TTC549 (cell line): ENCODE data around the gene METTL13.

Experiments
- FAIRE-seq: peaks from 2 replicates; lab custom pipeline; 2012; peaks lifted over from hg19 to GRCh38; lab: Jason Lieb, UNC

Gene METTL13, protein sequence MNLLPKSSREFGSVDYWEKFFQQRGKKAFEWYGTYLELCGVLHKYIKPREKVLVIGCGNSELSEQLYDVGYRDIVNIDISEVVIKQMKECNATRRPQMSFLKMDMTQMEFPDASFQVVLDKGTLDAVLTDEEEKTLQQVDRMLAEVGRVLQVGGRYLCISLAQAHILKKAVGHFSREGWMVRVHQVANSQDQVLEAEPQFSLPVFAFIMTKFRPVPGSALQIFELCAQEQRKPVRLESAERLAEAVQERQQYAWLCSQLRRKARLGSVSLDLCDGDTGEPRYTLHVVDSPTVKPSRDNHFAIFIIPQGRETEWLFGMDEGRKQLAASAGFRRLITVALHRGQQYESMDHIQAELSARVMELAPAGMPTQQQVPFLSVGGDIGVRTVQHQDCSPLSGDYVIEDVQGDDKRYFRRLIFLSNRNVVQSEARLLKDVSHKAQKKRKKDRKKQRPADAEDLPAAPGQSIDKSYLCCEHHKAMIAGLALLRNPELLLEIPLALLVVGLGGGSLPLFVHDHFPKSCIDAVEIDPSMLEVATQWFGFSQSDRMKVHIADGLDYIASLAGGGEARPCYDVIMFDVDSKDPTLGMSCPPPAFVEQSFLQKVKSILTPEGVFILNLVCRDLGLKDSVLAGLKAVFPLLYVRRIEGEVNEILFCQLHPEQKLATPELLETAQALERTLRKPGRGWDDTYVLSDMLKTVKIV

DNA sequence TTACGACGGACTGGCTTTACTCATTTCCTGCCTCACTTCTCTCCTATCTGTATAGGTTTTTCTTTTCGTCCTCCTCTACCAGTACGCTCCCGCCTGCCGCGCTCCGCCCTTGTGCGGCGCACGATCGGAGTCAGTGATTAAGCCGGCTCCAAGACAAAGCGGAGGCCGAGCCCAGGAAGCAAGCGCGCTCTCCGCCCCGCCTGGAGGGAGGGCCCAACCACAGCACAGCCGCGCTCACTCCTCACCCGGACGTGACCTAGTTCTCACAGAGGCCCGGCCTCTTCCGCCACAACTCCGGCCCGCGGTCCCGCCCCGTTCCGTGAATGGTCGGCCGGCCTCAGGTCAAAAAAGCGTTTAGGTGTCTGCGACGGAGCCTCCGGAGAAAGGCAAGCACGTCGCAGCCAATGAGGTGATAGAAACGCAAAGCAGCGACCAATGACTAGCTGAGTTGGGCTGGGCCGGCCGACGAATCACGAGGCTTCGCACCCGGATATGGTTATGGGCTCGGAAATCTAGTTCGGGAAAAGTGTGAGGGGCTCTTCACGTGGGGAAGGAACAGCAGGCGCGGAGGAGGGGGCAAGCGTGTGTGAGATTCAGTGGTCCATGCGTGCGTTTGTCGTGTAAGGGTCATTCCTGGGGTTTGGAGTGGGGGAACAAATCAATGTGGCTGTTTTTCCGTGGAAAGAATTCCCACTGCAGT is at the start of gene METTL13:
Gene METTL13, plus strand, starts transcription at position 485 of the 700 bp plus-strand sequence. CDS start 308 bp downstream, outside the sequence.
- peak; percentile 99 for FAIRE-seq

DNA sequence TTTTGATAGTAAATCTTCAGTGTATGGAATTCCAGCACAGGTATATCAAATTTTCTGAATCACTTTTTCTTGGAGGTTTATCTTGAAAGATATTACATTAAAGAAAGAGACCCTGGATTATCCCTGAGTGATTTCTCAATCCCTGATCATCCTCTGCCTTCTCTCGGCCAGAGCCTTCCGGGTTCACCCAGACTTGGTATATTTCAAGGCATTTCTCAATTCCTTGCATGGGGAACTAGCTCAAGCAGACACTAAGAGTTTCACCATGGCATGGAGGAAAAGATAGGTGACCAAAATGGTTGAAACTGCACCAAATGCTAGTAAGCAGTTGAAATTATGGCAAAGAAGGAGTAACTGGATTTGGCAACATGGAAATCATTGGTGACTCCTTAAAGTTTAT is 45.3 kb upstream of the METTL13 start:
- FAIRE-seq, result no peak

DNA sequence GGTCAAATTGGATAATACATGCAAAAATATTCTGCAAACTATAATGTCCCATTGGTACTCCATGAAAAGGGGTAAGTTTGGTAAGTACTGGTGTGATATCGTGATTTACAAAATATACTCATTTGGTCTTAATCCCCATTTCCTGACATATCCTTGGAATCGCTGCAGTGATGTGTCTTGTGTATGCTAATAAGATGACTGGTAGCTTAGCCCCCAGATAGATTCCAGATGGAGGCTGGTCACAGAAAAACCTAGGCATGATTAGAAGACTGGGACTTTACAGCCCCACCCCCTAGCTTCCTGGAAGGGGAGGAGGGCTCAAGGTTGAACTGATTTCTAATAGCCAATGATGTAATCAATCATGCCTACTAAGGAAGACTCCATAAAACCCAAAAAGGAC is 42.5 kb upstream of the METTL13 start:
- FAIRE-seq, result no peak

DNA sequence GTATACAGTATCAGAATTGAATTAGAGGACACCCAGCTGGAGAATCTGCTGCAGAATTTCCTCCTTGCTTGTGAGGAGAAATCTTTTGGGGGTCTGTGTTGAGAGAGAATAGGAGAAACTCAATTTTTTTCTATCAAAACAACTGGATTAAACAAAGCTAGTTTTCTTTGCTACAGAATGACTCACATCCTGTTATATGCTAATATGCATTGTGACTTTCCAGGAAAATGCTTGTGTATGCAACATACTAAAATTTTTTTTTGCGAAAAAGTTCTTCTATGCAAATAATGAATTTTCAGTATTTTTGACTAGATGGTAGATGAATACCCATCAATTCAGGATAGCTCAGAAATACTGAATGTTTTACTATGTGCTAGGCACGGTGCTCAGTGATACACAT is 41.8 kb upstream of the METTL13 start:
- peak; percentile 17 for FAIRE-seq

DNA sequence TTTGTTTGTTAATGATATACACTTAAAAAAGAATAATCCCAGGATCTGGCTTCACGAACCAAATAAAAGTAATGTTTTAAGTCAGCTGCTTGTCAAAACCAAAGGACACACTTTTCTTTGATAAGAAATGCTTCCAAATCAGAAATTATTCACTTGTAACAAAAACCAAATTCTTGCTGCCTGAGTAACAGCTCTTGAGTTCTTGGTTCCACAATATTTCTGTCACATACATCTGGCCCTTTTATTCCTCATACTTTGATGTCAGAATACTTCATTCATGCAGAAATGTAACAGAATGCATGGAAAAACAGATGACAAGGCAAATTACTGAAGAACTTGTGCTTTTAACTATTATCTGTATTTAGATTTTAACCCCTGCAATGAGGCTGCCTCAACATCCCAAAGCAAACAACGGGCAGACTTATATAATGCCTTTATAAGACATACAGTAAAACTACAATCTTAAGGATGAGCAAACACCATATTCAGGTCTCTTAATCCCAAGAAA is 41.0 kb upstream of the METTL13 start:
- peak; percentile 92 for FAIRE-seq

DNA sequence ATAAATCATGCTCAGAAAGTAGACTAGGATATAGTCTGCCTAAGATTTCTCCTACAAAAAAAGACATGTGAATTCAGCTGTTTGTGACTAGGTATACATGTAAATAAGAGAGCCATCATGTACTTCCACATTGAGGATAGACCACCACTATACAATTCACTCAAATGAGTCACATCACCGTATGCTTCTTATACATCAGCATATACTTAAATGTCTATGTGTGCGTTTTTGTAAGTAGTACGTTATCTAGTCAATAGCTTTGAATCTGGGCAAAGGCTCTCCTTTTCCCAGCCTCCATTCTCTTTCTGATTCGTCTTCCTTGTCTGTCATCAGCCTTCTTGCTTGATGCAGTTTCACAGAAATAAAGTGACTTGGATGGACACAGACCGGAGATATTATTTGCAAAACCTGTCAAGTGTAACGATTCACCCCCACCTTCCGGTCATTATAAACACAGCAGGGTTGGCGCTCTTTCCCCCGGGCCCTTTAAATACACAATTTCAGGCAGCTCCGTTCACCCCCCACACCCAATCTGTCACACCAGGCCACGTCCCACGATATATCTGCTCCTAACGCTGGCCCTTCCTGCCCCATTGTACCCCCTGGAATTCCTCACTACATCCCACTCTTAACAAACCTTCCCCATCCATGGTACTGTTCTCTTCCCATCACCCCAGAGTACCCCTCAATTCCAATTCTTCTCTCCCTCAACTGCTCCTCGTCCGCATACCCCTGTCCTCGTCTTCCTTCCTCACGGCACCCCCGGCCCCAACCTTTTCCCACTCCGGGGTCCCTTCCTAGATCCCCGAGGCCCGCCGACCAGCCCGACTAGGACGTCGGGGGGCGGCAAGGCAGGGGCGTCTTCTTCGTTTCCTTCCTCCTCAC is 40.2 kb upstream of the METTL13 start:
- no peak for FAIRE-seq

DNA sequence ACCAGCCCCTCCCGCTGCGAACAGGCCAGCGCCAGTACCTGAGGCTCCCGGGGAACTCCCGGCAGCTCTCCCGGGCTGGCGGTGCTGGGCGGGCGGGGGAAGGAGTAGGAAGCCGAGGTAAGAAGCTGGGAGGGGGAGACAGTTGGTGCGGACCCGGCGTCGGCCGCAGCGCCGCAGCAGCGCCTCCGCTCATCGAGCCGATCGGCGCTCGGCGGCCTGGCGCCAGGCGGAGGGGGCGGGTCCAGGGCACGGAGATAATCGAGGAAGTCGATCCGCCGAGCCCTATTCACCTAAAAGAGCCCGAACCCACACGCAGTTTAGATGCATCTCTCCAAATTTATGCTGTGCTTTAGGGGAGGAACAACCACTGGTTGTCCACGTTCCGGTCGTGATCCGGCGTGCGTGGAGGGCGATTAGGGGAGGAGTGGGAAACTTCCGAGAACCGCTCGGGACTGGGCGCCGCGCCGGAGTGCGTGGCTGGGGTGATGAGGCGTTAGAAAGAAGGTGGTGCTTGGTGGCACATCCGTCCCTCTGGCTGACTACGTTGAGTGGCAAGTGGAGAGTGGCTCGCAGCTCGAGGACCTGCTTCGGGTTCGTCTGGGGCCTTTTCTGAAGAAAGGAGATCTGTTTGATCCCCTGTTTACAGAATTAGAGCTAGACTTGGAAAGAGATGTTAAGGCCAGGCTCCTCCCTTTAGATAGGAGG is 39.4 kb upstream of the METTL13 start, which contains the start of gene VAMP4:
Gene VAMP4, minus strand, starts transcription at position 194 of the 705 bp plus-strand sequence. CDS start 3,651 bp downstream, outside the sequence.
- no peak for FAIRE-seq

DNA sequence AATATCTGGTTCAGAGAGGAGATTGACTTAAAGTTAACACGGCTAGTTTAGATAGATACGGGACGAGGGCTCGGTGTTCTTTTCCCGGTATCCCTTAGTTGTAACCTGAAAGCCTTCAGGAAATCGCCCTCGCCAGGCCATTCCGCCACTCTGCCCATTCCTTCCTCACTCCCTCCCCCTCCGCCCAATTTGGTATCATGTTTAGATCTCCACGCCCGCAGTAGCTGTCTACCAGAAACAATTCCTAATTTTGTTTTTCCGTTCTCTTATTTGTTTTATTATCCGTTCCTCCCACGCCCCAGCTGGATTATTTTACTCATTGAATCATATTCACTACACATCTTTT is 38.9 kb upstream of the METTL13 start:
- FAIRE-seq, result peak; percentile 84

DNA sequence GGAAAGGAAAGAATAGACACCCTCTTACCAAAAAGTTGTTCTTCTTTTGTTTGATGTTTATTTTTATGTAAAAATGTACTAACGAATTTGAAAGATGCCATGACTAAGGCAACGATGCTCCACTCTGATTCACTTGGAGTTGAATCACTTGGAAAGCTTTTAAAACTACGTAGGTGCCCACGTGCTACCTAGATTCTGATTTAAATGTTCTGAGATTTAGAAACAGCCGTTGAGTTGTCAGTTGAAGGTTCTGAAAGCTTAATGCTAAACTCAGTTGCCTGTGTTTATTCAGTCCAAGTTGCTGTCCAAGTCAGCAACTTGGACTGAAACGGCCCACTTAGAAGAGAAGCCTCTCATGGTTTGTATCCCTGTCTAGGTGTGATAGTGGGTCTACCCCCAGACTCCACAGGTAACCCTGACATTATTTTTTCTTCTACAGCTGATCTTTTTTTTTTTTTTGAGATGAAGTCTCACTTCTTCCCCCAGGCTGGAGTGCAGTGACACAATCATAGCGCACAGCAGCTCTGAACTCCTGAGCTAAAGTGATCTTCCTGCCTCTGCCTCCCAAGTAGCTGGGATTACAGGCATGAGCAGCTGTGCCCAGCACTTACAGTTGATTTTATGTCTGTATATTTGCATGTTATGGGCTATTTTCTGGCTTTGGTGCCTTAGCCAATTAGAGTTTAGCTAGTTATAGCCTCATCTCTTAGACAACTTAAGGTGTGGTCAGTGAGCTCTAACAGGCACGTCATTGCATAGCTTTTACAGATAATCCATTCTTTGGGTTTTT is 38.2 kb upstream of the METTL13 start:
- no peak for FAIRE-seq

DNA sequence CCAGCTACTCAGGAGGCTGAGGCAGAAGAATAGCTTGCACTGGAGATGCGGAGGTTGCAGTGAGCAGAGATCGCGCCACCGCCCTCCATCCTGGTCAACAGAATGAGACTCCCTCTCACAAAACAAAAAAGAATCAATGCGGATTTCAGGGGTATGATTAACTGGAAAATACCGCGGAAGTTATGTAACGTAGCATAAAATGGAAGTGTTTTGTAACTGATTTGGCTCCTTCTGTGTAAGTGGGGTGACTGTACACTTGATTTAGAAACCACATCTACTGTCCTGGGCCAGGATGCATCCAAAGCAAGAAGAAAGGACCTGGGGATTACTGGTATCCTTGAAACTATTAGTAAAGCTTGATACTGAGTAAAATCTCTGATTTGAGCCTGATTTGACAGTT is 36.5 kb upstream of the METTL13 start:
- FAIRE-seq, result no peak

DNA sequence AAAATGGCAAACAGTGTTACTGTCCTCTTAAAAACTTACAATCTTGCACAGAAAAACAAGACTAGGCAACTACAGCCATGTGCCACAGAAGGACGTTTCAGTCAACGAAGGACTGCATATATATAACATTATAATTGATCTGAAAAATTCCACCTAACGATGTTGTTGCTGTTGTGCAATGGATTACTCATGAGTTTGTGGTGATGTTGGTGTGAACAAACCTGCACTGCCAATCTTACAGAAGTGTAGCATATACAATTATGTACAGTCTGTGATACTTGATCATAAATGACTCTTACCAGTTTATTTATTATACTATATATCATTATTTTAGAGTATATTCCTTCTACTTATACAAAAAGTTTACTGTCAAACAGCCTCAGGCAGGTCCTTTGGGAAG is 32.8 kb upstream of the METTL13 start:
- peak; percentile 46 for FAIRE-seq

DNA sequence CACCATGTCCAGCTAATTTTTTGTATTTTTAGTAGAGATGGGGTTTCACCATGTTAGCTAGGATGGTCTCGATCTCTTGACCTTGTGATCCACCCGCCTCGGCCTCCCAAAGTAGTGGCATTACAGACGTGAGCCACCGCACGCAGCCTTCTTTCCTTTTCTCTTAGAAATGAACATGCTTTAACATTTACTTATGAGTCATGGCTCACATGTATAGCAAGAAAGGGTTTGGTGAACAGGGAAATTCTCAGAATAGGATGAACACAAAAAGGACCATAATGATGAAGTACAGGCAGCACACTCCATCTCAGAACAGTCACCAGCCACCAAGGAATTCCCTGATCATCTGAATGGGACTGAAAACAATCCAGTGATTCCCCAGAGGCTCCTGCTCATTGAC is 30.2 kb upstream of the METTL13 start:
- FAIRE-seq, result no peak

DNA sequence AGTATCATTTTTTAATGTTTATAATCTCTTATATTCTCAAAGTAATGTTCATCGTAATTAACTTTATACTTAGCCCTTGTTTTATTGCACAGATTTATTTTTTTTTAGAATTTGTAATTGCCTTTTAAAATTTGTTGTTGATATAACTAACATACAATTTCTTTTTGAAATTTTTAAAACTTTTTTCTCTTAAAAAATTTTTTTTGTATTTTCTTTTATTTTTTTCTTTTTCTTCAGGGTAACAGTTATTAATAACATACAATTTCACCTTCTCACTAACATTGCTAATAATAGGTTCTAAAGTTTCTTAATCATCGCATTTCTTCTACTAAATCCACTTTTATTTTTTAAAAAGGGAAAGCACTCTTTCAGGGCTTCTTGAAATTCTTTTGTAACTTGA is 28.3 kb upstream of the METTL13 start:
- FAIRE-seq, result peak; percentile 91

DNA sequence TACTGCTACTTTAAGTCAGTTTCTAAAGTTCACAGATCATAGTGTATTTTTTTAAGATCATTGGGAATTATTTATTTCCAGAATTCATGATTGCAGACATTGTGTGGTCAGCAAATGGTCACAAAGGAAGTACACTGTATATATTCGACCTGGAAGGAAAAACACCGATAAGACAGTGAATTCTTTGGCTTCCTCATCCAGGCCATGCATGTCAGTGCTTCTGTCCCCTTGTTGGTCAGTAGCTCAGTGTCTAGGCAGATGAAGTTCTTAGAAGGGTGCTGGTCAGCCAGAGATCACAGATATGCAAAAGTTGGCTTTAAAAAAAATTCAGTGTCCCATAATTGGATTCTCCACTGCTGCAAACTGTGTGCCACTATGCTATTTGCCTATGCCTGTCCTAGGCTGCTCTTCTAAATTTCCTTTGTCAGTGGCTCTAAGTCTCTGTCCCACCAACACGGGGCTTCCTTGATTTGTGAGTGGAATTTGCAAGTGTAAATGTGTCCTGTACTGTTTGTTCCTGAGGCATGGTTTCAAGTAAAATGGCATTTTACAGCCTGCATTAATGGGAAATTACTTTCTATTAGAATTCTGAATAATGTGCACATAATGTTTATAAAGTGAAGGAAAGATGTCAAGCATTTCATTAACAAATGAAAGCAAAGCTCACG is 27.6 kb upstream of the METTL13 start:
- FAIRE-seq, result no peak

DNA sequence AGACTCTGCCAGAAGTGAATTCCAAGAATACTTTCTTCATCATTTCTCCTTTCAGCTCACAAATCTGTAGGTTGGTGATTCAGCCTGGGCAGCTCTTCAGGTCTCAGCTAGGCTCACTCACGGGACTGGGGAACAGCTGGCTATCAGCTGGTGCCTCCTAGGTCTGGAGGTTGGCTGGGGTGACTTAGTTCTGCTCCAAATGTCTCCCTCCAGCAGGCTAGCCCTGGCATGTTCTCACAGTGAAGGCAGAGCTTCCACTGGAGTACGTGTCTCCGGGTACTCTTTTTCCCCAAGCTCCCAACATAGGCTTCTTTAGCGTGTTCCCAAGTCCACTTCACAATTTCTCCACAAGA is 27.1 kb upstream of the METTL13 start:
- no peak for FAIRE-seq

DNA sequence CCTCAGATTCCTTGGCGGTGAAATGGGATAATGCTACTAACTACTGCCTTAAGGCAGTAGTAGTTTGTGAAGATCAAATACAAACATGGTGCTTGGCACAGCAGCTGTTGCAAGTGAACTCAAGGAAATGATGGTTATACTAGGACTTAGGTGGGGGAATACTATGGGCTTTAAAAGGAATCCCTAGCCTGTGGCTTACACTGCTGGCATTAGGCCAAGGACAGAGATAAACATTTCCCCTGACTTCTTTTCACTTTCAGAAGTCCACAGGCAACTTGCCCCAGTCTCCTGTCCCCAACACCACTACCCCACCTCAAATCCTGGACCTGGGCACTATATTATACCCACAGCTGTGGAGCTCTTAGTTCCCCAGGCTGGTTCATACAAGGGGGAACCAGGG is 26.5 kb upstream of the METTL13 start:
- no peak for FAIRE-seq

DNA sequence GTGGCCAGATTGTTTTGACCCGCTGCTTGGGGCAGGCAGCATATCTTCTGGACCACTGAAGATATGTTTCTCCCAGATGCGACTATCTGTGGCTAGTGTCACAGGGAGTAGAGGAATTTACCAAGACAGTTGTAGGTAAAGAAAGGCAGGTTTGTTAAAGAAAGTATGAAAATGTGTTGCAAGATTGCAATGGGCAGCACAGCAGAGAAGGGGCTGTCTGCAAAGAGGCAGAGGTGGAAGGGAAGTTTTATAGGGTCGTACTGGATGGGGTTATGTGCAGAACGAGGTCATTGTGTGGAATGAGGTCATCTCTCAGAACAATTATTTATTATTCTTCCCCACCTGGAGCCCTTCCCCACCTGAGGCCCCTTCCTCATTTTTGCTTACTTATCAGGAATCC is 24.6 kb upstream of the METTL13 start:
- FAIRE-seq, result no peak

DNA sequence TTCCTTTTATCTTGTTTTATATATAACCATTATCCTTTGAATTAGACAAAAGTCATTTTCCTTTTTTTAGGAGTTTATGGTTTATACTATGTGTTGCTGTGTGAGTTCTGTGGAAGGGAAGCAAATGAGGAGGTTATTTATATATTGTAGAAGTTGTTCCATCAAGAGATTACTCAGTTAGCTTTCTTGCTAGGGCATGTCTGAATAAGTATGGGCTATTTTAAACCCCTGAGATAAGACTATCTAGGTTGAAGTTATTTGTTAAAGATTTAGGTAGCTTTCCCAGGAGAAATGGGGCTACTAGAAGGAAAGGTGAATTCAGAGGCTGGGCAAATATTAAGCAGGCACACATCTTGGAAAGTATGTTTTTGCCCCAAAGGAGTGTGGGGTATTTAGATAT is 23.4 kb upstream of the METTL13 start:
- no peak for FAIRE-seq

DNA sequence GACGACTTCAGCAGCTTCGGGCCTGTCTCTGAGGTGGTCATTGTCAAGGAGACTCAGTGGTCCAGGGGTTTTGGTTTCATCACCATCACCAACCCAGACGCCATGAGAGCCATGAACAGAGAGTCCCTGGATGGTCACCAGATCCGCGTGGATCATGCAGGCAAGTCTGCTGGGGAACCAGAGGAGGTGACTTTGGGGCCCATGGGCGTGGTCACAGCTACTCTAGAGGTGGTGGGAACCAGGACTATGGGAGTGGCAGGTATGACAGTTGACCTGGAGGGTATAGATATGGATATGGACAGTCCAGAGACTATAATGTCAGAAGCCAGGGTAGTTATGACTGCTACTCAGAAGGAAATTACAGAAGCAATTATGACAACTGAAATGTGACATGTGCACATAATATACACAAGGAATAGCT is 19.3 kb upstream of the METTL13 start:
- FAIRE-seq, result no peak

DNA sequence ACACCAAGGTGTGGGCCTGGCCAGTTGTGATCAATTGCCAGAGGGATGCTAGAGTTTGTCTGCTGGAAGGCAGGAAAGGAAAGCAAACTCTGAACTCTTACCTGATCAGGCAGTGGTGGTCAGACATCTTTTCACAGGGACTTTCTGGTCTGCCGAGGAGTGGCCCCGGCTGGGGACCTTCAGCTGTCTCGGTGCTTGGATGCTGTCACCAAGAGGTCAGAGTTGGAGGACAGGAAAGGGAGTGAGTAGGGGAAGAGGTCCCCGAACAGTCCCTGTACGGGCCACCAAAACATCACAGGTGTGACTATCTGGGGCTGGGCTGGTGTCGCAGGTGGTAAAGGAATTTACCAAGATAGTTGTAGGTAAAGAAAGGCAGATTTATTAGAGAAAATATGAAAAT is 17.7 kb upstream of the METTL13 start:
- no peak for FAIRE-seq
